Endothelial cell of umbilical vein (primary cell): Measurements from ENCODE around the gene CPHXL2. TPM values are rescaled to one million over a fixed set of nuclear protein-coding genes. Genes with fewer than 3 reads are reported as not detected.

ENCODE experiments used
- BruUV-seq: library from RNA; stranded (reverse); fragments of 400-500 nt; replicated peaks from 2 replicates; lab custom pipeline; 2021; lab: Mats Ljungman, UMichigan
- CTCF ChIA-PET: fragments of 300-600, 350-600 bp; sonication (Branson Sonifier 250); formaldehyde crosslinking; loops from one replicate; lab custom pipeline; 2021; ENCODE audit warnings: antibody characterized with exemption, inconsistent platforms; lab: Charles Lee
- POLR2A ChIA-PET: fragments of 300-600, 350-600 bp; sonication (Branson Sonifier 250); formaldehyde crosslinking; loops from one replicate; lab custom pipeline; 2021; ENCODE audit warnings: antibody characterized with exemption, inconsistent platforms; lab: Charles Lee
- DNase-seq: peaks from one replicate; pipeline ENCODE4 v3.0.0-alpha.2; 2011; ENCODE audit warnings: low read depth, low spot score
- FAIRE-seq: peaks from 2 replicates; lab custom pipeline; 2011; peaks lifted over from hg19 to GRCh38; lab: Jason Lieb, UNC
- H2AFZ ChIP-seq: 2 replicates; pipeline ENCODE4 v1.6.0; 2012; ENCODE audit warnings: low read depth, low read length, control low read depth, inconsistent platforms
- H3K27ac ChIP-seq: 2 replicates; pipeline ENCODE4 v1.5.1; 2011; ENCODE audit warnings: low read depth, mild to moderate bottlenecking, control low read depth, low read length, moderate library complexity; ENCODE audit not compliant: insufficient read depth
- H3K27me3 ChIP-seq, 2 experiments: 2 replicates each; pipeline versions ENCODE4 v1.6.0 to v1.6.1; 2011; ENCODE audit warnings: low read length in 2 of 2, mixed read lengths in 1 of 2; ENCODE audit not compliant: control insufficient read depth in 2 of 2, insufficient read depth in 2 of 2
- H3K36me3 ChIP-seq, 2 experiments: 2 replicates in 1 of 2; 3 replicates in 1 of 2; pipeline ENCODE4 v1.5.1; 2011; ENCODE audit warnings: low read length in 2 of 2, mild to moderate bottlenecking in 1 of 2, moderate library complexity in 1 of 2; ENCODE audit not compliant: control insufficient read depth in 2 of 2, insufficient read depth in 2 of 2; ENCODE audit errors: extremely low read depth in 1 of 2
- H3K4me1 ChIP-seq: 3 replicates; pipeline ENCODE4 v1.5.1; 2011; ENCODE audit warnings: mild to moderate bottlenecking, low read length; ENCODE audit not compliant: control insufficient read depth, insufficient read depth; ENCODE audit errors: extremely low read depth
- H3K4me2 ChIP-seq: 2 replicates; pipeline ENCODE4 v1.6.1; 2011; ENCODE audit warnings: low read length, control low read depth, mixed read lengths; ENCODE audit not compliant: insufficient read depth
- H3K4me3 ChIP-seq, 3 experiments: fragments of 200-600 bp in 1 of 3; sonication (generic), shearing (Covaris generic) in 1 of 3; replicated peaks in 1 of 3; 2 replicates each; pipeline ENCODE4 v1.5.1; 2011 to 2016; ENCODE audit warnings: control low read depth in 3 of 3, low read length in 3 of 3, mild to moderate bottlenecking in 2 of 3, inconsistent platforms in 1 of 3, low read depth in 1 of 3, moderate library complexity in 1 of 3; ENCODE audit not compliant: insufficient read depth in 1 of 3
- H3K79me2 ChIP-seq: 2 replicates; pipeline ENCODE4 v1.6.0; 2012; ENCODE audit warnings: low read length, inconsistent platforms; ENCODE audit not compliant: control insufficient read depth, insufficient read depth
- H3K9ac ChIP-seq: replicated peaks from 2 replicates; pipeline ENCODE3; 2011; ENCODE audit warnings: low read length, control low read depth; ENCODE audit not compliant: insufficient read depth; ENCODE audit errors: extremely low read depth
- H3K9me1 ChIP-seq: replicated peaks from 3 replicates; pipeline ENCODE4 v1.6.0; 2011; ENCODE audit warnings: mild to moderate bottlenecking, low read length; ENCODE audit not compliant: control insufficient read depth, insufficient read depth; ENCODE audit errors: extremely low read depth
- H3K9me3 ChIP-seq: replicated peaks from 2 replicates; pipeline ENCODE4 v1.5.1; 2012; ENCODE audit warnings: low read length, inconsistent platforms; ENCODE audit not compliant: control insufficient read depth, insufficient read depth
- H4K20me1 ChIP-seq: replicated peaks from 2 replicates; pipeline ENCODE3; 2011; ENCODE audit warnings: mild to moderate bottlenecking, low read length; ENCODE audit not compliant: control insufficient read depth, insufficient read depth; ENCODE audit errors: extremely low read depth
- FOS ChIP-seq: IDR thresholded peaks from 2 replicates; pipeline ENCODE4 v1.6.1; 2011; ENCODE audit warnings: mild to moderate bottlenecking, low read length, moderate library complexity, borderline replicate concordance; ENCODE audit not compliant: insufficient read depth
- JUN ChIP-seq: IDR thresholded peaks from 2 replicates; pipeline ENCODE4 v1.6.1; 2011; ENCODE audit warnings: borderline replicate concordance, low read depth; ENCODE audit not compliant: insufficient read length, insufficient read depth
- MYC ChIP-seq: IDR thresholded peaks from one replicate; pipeline ENCODE4 v1.6.1; 2011; ENCODE audit warnings: mild to moderate bottlenecking, low read depth, low read length
- POLR2A ChIP-seq: IDR thresholded peaks from 2 replicates; pipeline ENCODE4 v1.6.1; 2012; ENCODE audit warnings: low read depth, mild to moderate bottlenecking, control low read depth, low read length
- POLR2AphosphoS5 ChIP-seq: IDR thresholded peaks from 2 replicates; pipeline ENCODE4 v1.6.1; 2012; ENCODE audit warnings: low read depth, mild to moderate bottlenecking, control low read depth, low read length, moderate library complexity; ENCODE audit not compliant: insufficient read depth
- dilution Hi-C: fragments of 300-500 bp; cut with MboI; formaldehyde crosslinking; loops from one replicate; pipeline ENCODE4 v1.15.0; 2019; ENCODE audit warnings: low sequenced_read_pairs; ENCODE audit not compliant: extremely low pct_ligation_motif_present
- intact Hi-C: fragments of 100-400 bp; cut with micrococcal nuclease; formaldehyde crosslinking; loops from one replicate; pipeline ENCODE4 v1.10.0; 2022
- polyA plus RNA-seq, 4 experiments: library from polyadenylated mRNA; depleted of rRNA in 3 of 4; stranded (reverse) in 3 of 4; unstranded in 1 of 4; fragments of >200 nt; gene quantifications; 2 replicates each; pipeline versions ENCODE4 v1.2.1 to v1.2.3, GENCODE V29; 2011 to 2012; ENCODE audit warnings: missing spikeins in 1 of 4
- total RNA-seq: library from RNA; stranded (reverse); gene quantifications from 2 replicates; pipeline ENCODE4 v1.2.3, GENCODE V29; 2021

CPHXL2 gene
- total and polyA plus RNA-seq, 2 donors (not counting 3 experiments of a cell fraction or from before 2014, with no cell fraction given): not detected

- Histone ChIP-seq H2AFZ (no peak overlapping the region), H3K4me2 (no peak overlapping the region), H3K9me1 (no peaks in the 10 kb centered on the region), H3K36me3 (peaks cover 35 to 40% of the 10 kb centered on the region in 2 experiments), H3K27ac (no peak overlapping the region), H3K79me2 (no peaks in the 10 kb centered on the region), H4K20me1 (no peaks in the 10 kb centered on the region), H3K9me3 (no peaks in the 10 kb centered on the region), H3K4me3 (no peak overlapping the region), H3K27me3 (no peaks in the 10 kb centered on the region), H3K9ac (no peak overlapping the region), H3K4me1 (peaks cover 23% of the 10 kb centered on the region)
- no TSS peak for BruUV-seq
- intact Hi-C loops (no loop called here), dilution Hi-C loops (no loop called here)
- CTCF ChIA-PET: no interaction called here
- POLR2A ChIA-PET: no interaction called here
- DNase-seq (no peak), FAIRE-seq (no peak)
- TF ChIP-seq POLR2A (no peak), POLR2AphosphoS5 (no peak), FOS (no peak)
These were observed 46.8 kb downstream of the CPHXL2 start for GRCh38 chr16:75630052-75630451.

GRCh38 chr16:75629132-75629531, 47.7 kb downstream of the CPHXL2 start:
- H3K27ac ChIP-seq: no peak overlapping the region
- ChIA-PET POLR2A (no interaction called here), CTCF (no interaction called here)
- H3K4me1 ChIP-seq: peaks cover 23% of the 10 kb centered on the region
- no peaks in the 10 kb centered on the region for H4K20me1 ChIP-seq
- TF ChIP-seq JUN (no peak), MYC (no peak), POLR2AphosphoS5 (no peak)
- dilution Hi-C loops (no loop called here), intact Hi-C loops (no loop called here)
- no peak overlapping the region for H2AFZ ChIP-seq
- no peaks in the 10 kb centered on the region for H3K9me3 ChIP-seq
- DNase-seq: no peak
- no peak overlapping the region for H3K9ac ChIP-seq
- H3K79me2 ChIP-seq: no peaks in the 10 kb centered on the region
- no peak overlapping the region for H3K4me3 ChIP-seq
- BruUV-seq: no TSS peak
- H3K9me1 ChIP-seq: no peaks in the 10 kb centered on the region
- peak; percentile 40 for FAIRE-seq
- H3K27me3 ChIP-seq: no peaks in the 10 kb centered on the region
- peaks cover 33 to 40% of the 10 kb centered on the region in 2 experiments for H3K36me3 ChIP-seq
- no peak overlapping the region for H3K4me2 ChIP-seq
